CD8-positive, alpha-beta memory T cell (primary cell): ENCODE results near the gene SKA3. TPM values are rescaled to one million over a fixed set of nuclear protein-coding genes. Genes with fewer than 3 reads are reported as not detected.
"Not testable (repeated sequence)": the region's sequence is repeated elsewhere in the genome, so short reads cannot be mapped to it uniquely, and the experiment has no call there.

Source experiments
- CTCF ChIA-PET: fragments of 350-600 bp; sonication (Branson Sonifier 250); formaldehyde crosslinking; loops from one replicate; lab custom pipeline; 2021; ENCODE audit warnings: antibody characterized with exemption; lab: Charles Lee
- POLR2A ChIA-PET: fragments of 350-600 bp; sonication (Branson Sonifier 250); formaldehyde crosslinking; loops from one replicate; lab custom pipeline; 2021; ENCODE audit warnings: antibody characterized with exemption; lab: Charles Lee
- DNase-seq, 5 donors: peaks; one replicate each; pipeline versions ENCODE4 v3.0.0 to v3.0.0-alpha.2; 2020 to 2022; ENCODE audit warnings: mixed read lengths in 1 of 5
- H3K27ac ChIP-seq: one replicate; pipeline ENCODE4 v1.7.0; 2013; ENCODE audit warnings: low read depth, mild to moderate bottlenecking, low read length, moderate library complexity
- H3K27me3 ChIP-seq: 2 replicates; pipeline ENCODE4 v1.7.0; 2013; ENCODE audit warnings: low read length, mild to moderate bottlenecking; ENCODE audit not compliant: insufficient read depth, poor library complexity, severe bottlenecking
- H3K36me3 ChIP-seq: 2 replicates; pipeline ENCODE4 v1.7.0; 2013; ENCODE audit warnings: mild to moderate bottlenecking, low read length, moderate library complexity; ENCODE audit not compliant: insufficient read depth
- H3K4me1 ChIP-seq: 2 replicates; pipeline ENCODE4 v1.7.0; 2013; ENCODE audit warnings: mild to moderate bottlenecking, low read length, moderate library complexity; ENCODE audit not compliant: insufficient read depth
- H3K4me3 ChIP-seq: 2 replicates; pipeline ENCODE4 v1.7.0; 2013; ENCODE audit warnings: mild to moderate bottlenecking, low read length
- H3K9me3 ChIP-seq: 2 replicates; pipeline ENCODE4 v1.7.0; 2013; ENCODE audit warnings: mild to moderate bottlenecking, low read length
- H3K27ac Mint-ChIP-seq, 8 donors: one replicate each; pipeline ENCODE4 v1.8.0; 2020 to 2021; ENCODE audit warnings: mixed read lengths in 8 of 8, mild to moderate bottlenecking in 6 of 8, inconsistent platforms in 3 of 8, moderate library complexity in 3 of 8
- H3K27me3 Mint-ChIP-seq, 2 donors: one replicate each; pipeline ENCODE4 v1.8.0; 2020 to 2021; ENCODE audit warnings: mixed read lengths in 2 of 2, mild to moderate bottlenecking in 1 of 2, moderate library complexity in 1 of 2
- H3K36me3 Mint-ChIP-seq, 3 donors: one replicate each; pipeline ENCODE4 v1.8.0; 2020 to 2021; ENCODE audit warnings: mixed read lengths in 3 of 3, inconsistent platforms in 1 of 3, mild to moderate bottlenecking in 1 of 3
- H3K4me1 Mint-ChIP-seq, 3 donors: one replicate each; pipeline ENCODE4 v1.8.0; 2020 to 2021; ENCODE audit warnings: mixed read lengths in 3 of 3, inconsistent platforms in 1 of 3, mild to moderate bottlenecking in 1 of 3
- H3K4me3 Mint-ChIP-seq, 7 donors: one replicate each; pipeline ENCODE4 v1.8.0; 2020 to 2021; ENCODE audit warnings: mixed read lengths in 7 of 7, mild to moderate bottlenecking in 6 of 7, moderate library complexity in 4 of 7, inconsistent platforms in 2 of 7
- H3K9me3 Mint-ChIP-seq, 5 donors: one replicate each; pipeline ENCODE4 v1.8.0; 2020 to 2022; ENCODE audit warnings: mixed read lengths in 5 of 5, mild to moderate bottlenecking in 3 of 5, moderate library complexity in 2 of 5, inconsistent platforms in 1 of 5
- polyA plus RNA-seq: library from polyadenylated mRNA; unstranded; fragments of 300-500 nt; fragmentation: Illumina TruSeq; gene quantifications from one replicate; pipeline ENCODE4 v1.2.3, GENCODE V29; 2021
- total RNA-seq, 2 experiments: library from RNA; stranded (reverse); gene quantifications; one replicate each; pipeline ENCODE4 v1.2.3, GENCODE V29; 2021

Gene SKA3
- total and polyA plus RNA-seq, 3 experiments from 2014 or later = 28.3 to 33.3 TPM; not detected in 1

GRCh38 chr13:21139374-21139773 is 37.0 kb downstream of the SKA3 start:
- Mint-ChIP-seq H3K36me3 (peaks cover 4 to 33% (median 8%) of the 10 kb centered on the region in 3 donors), H3K9me3 (peaks cover 0 to 3% (median 0%) of the 10 kb centered on the region in 5 donors), H3K27me3 (peaks cover 3 to 21% of the 10 kb centered on the region in 2 donors), H3K27ac (peak overlapping the region; percentile 75 to 100 (median 99)), H3K4me1 (peaks cover 34 to 43% (median 42%) of the 10 kb centered on the region in 3 donors), H3K4me3 (peak overlapping the region; percentile 90 to 100 (median 98))
- Histone ChIP-seq H3K4me1 (peaks cover 36% of the 10 kb centered on the region), H3K36me3 (peaks cover 12% of the 10 kb centered on the region), H3K27me3 (no peaks in the 10 kb centered on the region), H3K27ac (peak overlapping the region; percentile 87), H3K4me3 (peak overlapping the region; percentile 79), H3K9me3 (no peaks in the 10 kb centered on the region)
- POLR2A ChIA-PET = interaction anchor here (0.6 to 0.7 kb wide), 2 partner anchors 41 to 296 kb away, joined by 3 to 4 read pairs; no protein-coding TSS in a partner anchor
- DNase-seq = no peak
- CTCF ChIA-PET = interaction anchor here (2.7 kb wide), 1 partner anchor 38 kb away, joined by 8 read pairs; the partner anchor contains the start of genes MRPL57 and SKA3

- Mint-ChIP-seq H3K27ac (peak overlapping the region in 5 of 8 donors; percentile 37 to 86 (median 78)), H3K4me1 (peaks cover 30 to 38% (median 37%) of the 10 kb centered on the region in 3 donors), H3K36me3 (peaks cover 4 to 29% (median 8%) of the 10 kb centered on the region in 3 donors), H3K4me3 (peak overlapping the region; percentile 50 to 84 (median 60)), H3K9me3 (peaks cover 0 to 3% (median 0%) of the 10 kb centered on the region in 5 donors), H3K27me3 (peaks cover 3 to 25% of the 10 kb centered on the region in 2 donors)
- DNase-seq = no peak
- no peak overlapping the region for H3K4me3 ChIP-seq
- H3K36me3 ChIP-seq = peaks cover 9% of the 10 kb centered on the region
- H3K4me1 ChIP-seq = peaks cover 31% of the 10 kb centered on the region
- H3K9me3 ChIP-seq = no peaks in the 10 kb centered on the region
- peaks cover 2% of the 10 kb centered on the region for H3K27me3 ChIP-seq
- no peak overlapping the region for H3K27ac ChIP-seq
- ChIA-PET POLR2A (interaction anchor here (0.7 kb wide), 1 partner anchor 297 kb away, joined by 3 read pairs; no protein-coding TSS in a partner anchor), CTCF (interaction anchor here (2.7 kb wide), 1 partner anchor 39 kb away, joined by 8 read pairs; the partner anchor contains the start of genes MRPL57 and SKA3)
These were observed 37.8 kb downstream of the SKA3 start for GRCh38 chr13:21138561-21138960.

GRCh38 chr13:21137696-21138095 is 38.7 kb downstream of the SKA3 start:
- ChIA-PET POLR2A (no interaction called here), CTCF (interaction anchor here (0.9 to 2.7 kb wide), 2 partner anchors 40 to 159 kb away, joined by 3 to 8 read pairs; partner anchors contain the start of genes MRPL57 and SKA3)
- Mint-ChIP-seq H3K36me3 (peaks cover 2 to 21% (median 5%) of the 10 kb centered on the region in 3 donors), H3K4me1 (peaks cover 21 to 29% (median 28%) of the 10 kb centered on the region in 3 donors), H3K4me3 (no peak overlapping the region), H3K9me3 (peaks cover 0 to 3% (median 0%) of the 10 kb centered on the region in 5 donors), H3K27me3 (peaks cover 5 to 32% of the 10 kb centered on the region in 2 donors), H3K27ac (no peak overlapping the region)
- DNase-seq = no peak
- Histone ChIP-seq H3K4me3 (no peak overlapping the region), H3K27me3 (peaks cover 5% of the 10 kb centered on the region), H3K9me3 (no peaks in the 10 kb centered on the region), H3K27ac (no peak overlapping the region), H3K4me1 (peaks cover 22% of the 10 kb centered on the region), H3K36me3 (peaks cover 4% of the 10 kb centered on the region)

- H3K27ac Mint-ChIP-seq, POLR2A ChIA-PET, H3K4me1 ChIP-seq, H3K9me3 Mint-ChIP-seq, DNase-seq, H3K36me3 ChIP-seq, H3K27ac ChIP-seq, H3K4me3 ChIP-seq, CTCF ChIA-PET, H3K27me3 ChIP-seq, H3K9me3 ChIP-seq, H3K4me3 Mint-ChIP-seq: not testable (repeated sequence)
- peaks cover 2 to 12% (median 4%) of the 10 kb centered on the region in 3 donors for H3K36me3 Mint-ChIP-seq
- H3K4me1 Mint-ChIP-seq = peaks cover 13 to 17% (median 17%) of the 10 kb centered on the region in 3 donors
- peaks cover 10 to 33% of the 10 kb centered on the region in 2 donors for H3K27me3 Mint-ChIP-seq
These were observed 40.5 kb downstream of the SKA3 start for GRCh38 chr13:21135833-21136232.

- ChIA-PET CTCF (no interaction called here), POLR2A (no interaction called here)
- no peak for DNase-seq
- Histone ChIP-seq H3K4me3 (no peak overlapping the region), H3K27ac (no peak overlapping the region), H3K4me1 (peaks cover 2% of the 10 kb centered on the region), H3K36me3 (no peaks in the 10 kb centered on the region), H3K9me3 (no peaks in the 10 kb centered on the region), H3K27me3 (peaks cover 5% of the 10 kb centered on the region)
- Mint-ChIP-seq H3K9me3 (peaks cover 0 to 6% (median 0%) of the 10 kb centered on the region in 5 donors), H3K27ac (no peak overlapping the region), H3K4me1 (peaks cover 3 to 6% (median 6%) of the 10 kb centered on the region in 3 donors), H3K36me3 (peaks cover 0 to 4% (median 4%) of the 10 kb centered on the region in 3 donors), H3K27me3 (peaks cover 12 to 36% of the 10 kb centered on the region in 2 donors), H3K4me3 (no peak overlapping the region)
These were observed 41.9 kb downstream of the SKA3 start for GRCh38 chr13:21134475-21134874.

GRCh38 chr13:21133077-21133476 is 43.3 kb downstream of the SKA3 start:
- Mint-ChIP-seq H3K4me3 (no peak overlapping the region), H3K36me3 (peaks cover 0 to 4% (median 4%) of the 10 kb centered on the region in 3 donors), H3K27me3 (peaks cover 12 to 31% of the 10 kb centered on the region in 2 donors), H3K9me3 (peaks cover 0 to 6% (median 0%) of the 10 kb centered on the region in 5 donors), H3K27ac (no peak overlapping the region), H3K4me1 (no peaks in the 10 kb centered on the region)
- no peaks in the 10 kb centered on the region for H3K9me3 ChIP-seq
- CTCF ChIA-PET = no interaction called here
- no peak overlapping the region for H3K27ac ChIP-seq
- POLR2A ChIA-PET = no interaction called here
- no peaks in the 10 kb centered on the region for H3K4me1 ChIP-seq
- peaks cover 5% of the 10 kb centered on the region for H3K27me3 ChIP-seq
- no peak overlapping the region for H3K4me3 ChIP-seq
- no peaks in the 10 kb centered on the region for H3K36me3 ChIP-seq
- DNase-seq = no peak

- ChIA-PET CTCF (no interaction called here), POLR2A (no interaction called here)
- Histone ChIP-seq H3K27me3 (peaks cover 5% of the 10 kb centered on the region), H3K4me3 (no peak overlapping the region), H3K36me3 (no peaks in the 10 kb centered on the region), H3K9me3 (no peaks in the 10 kb centered on the region), H3K4me1 (no peaks in the 10 kb centered on the region), H3K27ac (no peak overlapping the region)
- no peak for DNase-seq
- Mint-ChIP-seq H3K9me3 (peaks cover 0 to 4% (median 0%) of the 10 kb centered on the region in 5 donors), H3K4me3 (no peak overlapping the region), H3K27ac (no peak overlapping the region), H3K36me3 (peaks cover 0 to 4% (median 4%) of the 10 kb centered on the region in 3 donors), H3K4me1 (no peaks in the 10 kb centered on the region), H3K27me3 (peaks cover 12 to 20% of the 10 kb centered on the region in 2 donors)
These were observed 46.2 kb downstream of the SKA3 start for GRCh38 chr13:21130116-21130515.

GRCh38 chr13:21124852-21125251 is 51.5 kb downstream of the SKA3 start:
- Histone ChIP-seq H3K4me3 (no peak overlapping the region), H3K27ac (no peak overlapping the region), H3K36me3 (no peaks in the 10 kb centered on the region), H3K9me3 (no peaks in the 10 kb centered on the region), H3K27me3 (no peaks in the 10 kb centered on the region), H3K4me1 (no peaks in the 10 kb centered on the region)
- H3K27me3 Mint-ChIP-seq = peaks cover 3 to 14% of the 10 kb centered on the region in 2 donors
- DNase-seq = no peak
- ChIA-PET POLR2A (no interaction called here), CTCF (interaction anchor here (0.9 kb wide), 1 partner anchor 353 kb away, joined by 3 read pairs; no protein-coding TSS in a partner anchor)
- H3K36me3 Mint-ChIP-seq = peaks cover 0 to 3% (median 2%) of the 10 kb centered on the region in 3 donors
- H3K27ac Mint-ChIP-seq = peak overlapping the region in 1 of 8 donors; percentile 35
- H3K9me3 Mint-ChIP-seq = no peaks in the 10 kb centered on the region
- no peaks in the 10 kb centered on the region for H3K4me1 Mint-ChIP-seq
- H3K4me3 Mint-ChIP-seq = no peak overlapping the region
